ENCODE data around the gene TNFRSF1A.
A peak's percentile ranks its signal among the peaks of the same experiment; 100 is the strongest.

The TNFRSF1A gene

DNA sequence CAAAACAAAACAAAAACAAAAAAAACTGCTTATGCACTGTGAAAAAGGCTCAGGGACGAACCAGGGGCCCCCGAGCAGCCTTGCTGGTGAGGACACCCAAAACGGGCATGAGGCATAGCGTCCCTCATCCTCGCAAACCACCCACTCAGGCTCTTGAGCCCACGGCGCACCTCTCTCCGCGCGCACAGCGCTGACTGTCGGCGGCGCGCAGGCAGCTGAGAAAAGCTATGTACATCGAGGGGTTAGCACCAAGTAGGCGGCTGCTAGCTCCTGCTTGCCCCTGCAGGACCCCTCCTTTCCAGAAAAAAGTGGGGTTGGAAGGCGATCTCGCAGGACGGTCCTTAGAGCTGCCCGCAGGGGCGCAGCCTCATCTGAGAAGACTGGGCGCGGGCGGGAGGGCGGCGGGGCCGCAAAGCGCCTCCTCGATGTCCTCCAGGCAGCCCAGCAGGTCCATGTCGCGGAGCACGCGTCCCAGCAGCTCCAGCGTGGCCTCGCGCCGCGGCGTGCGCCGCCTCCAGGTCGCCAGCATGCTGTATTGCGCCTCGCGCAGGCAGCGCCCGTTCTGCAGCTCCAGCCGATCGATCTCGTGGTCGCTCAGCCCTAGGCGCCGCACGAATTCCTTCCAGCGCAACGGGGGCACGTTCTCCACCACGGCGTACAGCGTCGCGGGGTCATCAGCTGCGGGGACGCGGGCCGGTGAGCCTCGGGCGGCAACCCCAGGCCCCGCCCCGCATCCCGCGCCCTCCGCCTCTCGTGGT is 12.8 kb downstream of the TNFRSF1A start:
- Histone ChIP-seq H3K27ac (ENCODE audit: low read length) (no peak overlapping the region), H3K4me1 (ENCODE audit: control insufficient read depth, insufficient read depth, low read length) (peaks cover 13% of the 10 kb centered on the region), H3K4me3 (ENCODE audit: low read length) (no peak overlapping the region), H3K9me3 (ENCODE audit: control insufficient read depth, insufficient read depth, low read length) (no peaks in the 10 kb centered on the region), H3K27me3 (ENCODE audit: control insufficient read depth, insufficient read depth, low read length) (no peaks in the 10 kb centered on the region), H3K36me3 (ENCODE audit: control insufficient read depth, insufficient read depth, low read length) (peaks cover 28% of the 10 kb centered on the region)
- no peak for DNase-seq (ENCODE audit: low read depth, low spot score)
- no CpG with 5 or more reads among the region's 75 CpGs for WGBS (ENCODE audit: insufficient coverage, insufficient read length)

DNA sequence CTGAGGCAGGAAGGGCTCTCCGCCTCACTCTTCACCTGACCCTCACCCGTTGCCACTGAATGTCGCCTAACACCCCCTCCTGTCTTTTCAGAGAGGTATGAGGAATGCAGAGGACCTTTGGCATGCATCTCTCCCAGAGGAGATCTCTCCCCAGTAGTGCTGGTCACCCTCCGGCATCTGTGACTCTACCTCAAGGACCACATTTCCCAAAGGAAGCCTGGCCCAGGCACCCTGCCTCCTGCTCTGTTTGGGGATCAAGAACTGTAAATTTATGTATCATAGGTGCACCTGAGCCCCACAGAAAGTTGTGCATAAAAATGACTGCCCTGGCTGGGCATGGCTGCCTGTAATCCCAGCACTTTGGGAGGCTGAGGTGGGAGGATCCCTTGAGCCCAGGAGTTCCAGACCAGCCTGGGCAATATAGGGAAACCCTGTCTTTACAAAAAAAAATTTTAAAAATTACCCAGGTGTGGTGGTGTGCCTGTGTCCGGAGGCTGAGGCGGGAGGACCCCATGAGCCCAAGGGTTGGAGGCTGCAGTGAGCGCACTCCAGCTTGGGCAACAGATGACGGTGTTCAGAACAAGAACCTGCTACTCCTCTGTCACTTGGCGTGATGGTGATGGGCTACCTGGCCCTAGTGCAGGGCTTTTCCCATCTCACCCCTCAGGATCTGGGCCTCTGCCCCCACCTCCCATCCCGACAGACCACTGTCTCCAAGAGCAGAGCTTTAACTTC is 13.7 kb downstream of the TNFRSF1A start:
- Histone ChIP-seq H3K27me3 (ENCODE audit: control insufficient read depth, insufficient read depth, low read length) (no peaks in the 10 kb centered on the region), H3K4me1 (ENCODE audit: control insufficient read depth, insufficient read depth, low read length) (peaks cover 17% of the 10 kb centered on the region), H3K4me3 (ENCODE audit: low read length) (no peak overlapping the region), H3K27ac (ENCODE audit: low read length) (no peak overlapping the region), H3K36me3 (ENCODE audit: control insufficient read depth, insufficient read depth, low read length) (peaks cover 22% of the 10 kb centered on the region), H3K9me3 (ENCODE audit: control insufficient read depth, insufficient read depth, low read length) (no peaks in the 10 kb centered on the region)
- no peak for DNase-seq (ENCODE audit: low read depth, low spot score)
- no CpG with 5 or more reads among the region's 10 CpGs for WGBS (ENCODE audit: insufficient coverage, insufficient read length)

DNA sequence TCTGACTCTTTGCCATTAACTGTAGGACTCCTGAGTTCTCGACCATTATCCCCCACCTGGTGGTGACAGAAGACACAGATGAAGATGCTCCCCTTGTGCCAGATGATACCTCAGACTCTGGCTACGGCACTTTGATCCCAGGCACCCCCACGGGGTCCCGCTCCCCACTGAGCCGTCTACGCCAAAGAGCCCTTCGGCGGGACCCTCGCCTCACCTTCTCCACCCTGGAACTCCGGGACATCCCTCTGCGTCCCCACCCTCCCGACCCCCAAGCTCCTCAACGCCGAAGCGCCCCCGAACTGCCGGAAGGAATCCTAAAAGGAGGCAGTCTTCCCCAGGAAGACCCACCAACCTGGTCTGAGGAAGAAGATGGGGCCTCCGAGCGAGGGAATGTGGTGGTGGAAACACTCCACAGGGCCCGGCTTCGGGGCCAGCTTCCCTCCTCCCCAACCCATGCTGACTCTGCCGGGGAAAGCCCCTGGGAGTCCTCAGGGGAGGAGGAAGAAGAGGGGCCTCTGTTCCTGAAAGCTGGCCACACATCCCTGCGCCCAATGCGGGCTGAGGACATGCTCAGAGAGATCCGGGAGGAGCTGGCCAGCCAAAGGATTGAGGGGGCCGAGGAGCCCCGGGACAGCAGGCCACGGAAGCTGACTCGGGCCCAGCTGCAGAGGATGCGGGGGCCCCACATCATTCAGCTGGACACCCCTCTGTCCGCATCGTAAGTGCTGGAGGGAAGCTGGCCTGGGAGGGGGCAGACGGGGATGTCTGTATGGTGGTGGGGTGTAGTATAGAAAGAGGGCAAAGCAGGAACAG is 14.4 kb downstream of the TNFRSF1A start:
- H3K4me3 ChIP-seq (ENCODE audit: low read length), result no peak overlapping the region
- no peaks in the 10 kb centered on the region for H3K27me3 ChIP-seq (ENCODE audit: control insufficient read depth, insufficient read depth, low read length)
- H3K4me1 ChIP-seq (ENCODE audit: control insufficient read depth, insufficient read depth, low read length), result peaks cover 19% of the 10 kb centered on the region
- H3K36me3 ChIP-seq (ENCODE audit: control insufficient read depth, insufficient read depth, low read length), result peaks cover 16% of the 10 kb centered on the region
- WGBS (ENCODE audit: insufficient coverage, insufficient read length), result no CpG with 5 or more reads among the region's 33 CpGs
- DNase-seq (ENCODE audit: low read depth, low spot score), result no peak
- H3K9me3 ChIP-seq (ENCODE audit: control insufficient read depth, insufficient read depth, low read length), result no peaks in the 10 kb centered on the region
- H3K27ac ChIP-seq (ENCODE audit: low read length), result no peak overlapping the region

DNA sequence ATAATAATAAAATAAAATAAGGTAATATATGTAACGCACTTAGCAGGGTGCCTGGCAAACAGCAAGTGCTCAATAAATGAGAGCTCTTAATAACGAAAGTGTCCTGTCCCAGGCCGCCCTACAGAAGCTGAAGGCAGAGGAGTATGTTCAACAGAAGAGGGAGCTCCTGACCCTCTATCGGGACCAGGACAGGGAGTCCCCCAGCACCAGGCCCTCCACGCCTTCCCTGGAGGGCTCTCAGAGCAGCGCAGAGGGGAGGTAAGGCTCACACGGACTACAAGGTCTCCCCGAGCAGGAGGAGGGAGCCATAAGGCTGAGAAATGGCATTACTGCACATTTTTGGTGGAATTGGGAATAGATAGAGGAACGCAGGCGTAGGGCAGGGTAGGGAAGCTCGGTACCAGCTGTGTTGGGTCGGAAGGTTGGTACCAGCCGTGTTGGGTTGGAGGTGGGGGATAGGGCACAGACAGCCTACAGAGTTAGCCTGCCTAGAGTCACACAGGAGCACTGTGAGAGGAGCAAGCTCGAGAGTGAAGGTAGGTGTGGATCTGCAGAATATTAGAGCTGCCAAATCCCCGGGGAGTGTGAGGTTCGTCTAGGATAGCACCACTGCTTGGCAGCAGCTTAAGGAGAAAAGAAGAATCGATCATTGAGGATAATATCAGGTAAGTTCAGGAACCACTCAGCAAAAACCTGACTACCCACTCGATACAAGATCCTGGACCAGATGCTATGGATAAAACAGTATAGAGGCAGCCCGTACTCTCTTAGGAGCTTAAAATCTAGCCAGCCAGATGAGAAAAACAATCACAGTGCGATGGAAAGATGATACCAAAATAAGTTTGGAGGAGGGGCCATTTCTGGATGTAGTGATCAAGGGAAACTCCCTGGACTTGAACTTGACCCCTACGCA is 15.3 kb downstream of the TNFRSF1A start:
- no peaks in the 10 kb centered on the region for H3K27me3 ChIP-seq (ENCODE audit: control insufficient read depth, insufficient read depth, low read length)
- H3K27ac ChIP-seq (ENCODE audit: low read length), result no peak overlapping the region
- no CpG with 5 or more reads among the region's 21 CpGs for WGBS (ENCODE audit: insufficient coverage, insufficient read length)
- H3K4me3 ChIP-seq (ENCODE audit: low read length), result no peak overlapping the region
- no peak for DNase-seq (ENCODE audit: low read depth, low spot score)
- H3K36me3 ChIP-seq (ENCODE audit: control insufficient read depth, insufficient read depth, low read length), result peaks cover 16% of the 10 kb centered on the region
- peaks cover 24% of the 10 kb centered on the region for H3K4me1 ChIP-seq (ENCODE audit: control insufficient read depth, insufficient read depth, low read length)
- H3K9me3 ChIP-seq (ENCODE audit: control insufficient read depth, insufficient read depth, low read length), result no peaks in the 10 kb centered on the region

DNA sequence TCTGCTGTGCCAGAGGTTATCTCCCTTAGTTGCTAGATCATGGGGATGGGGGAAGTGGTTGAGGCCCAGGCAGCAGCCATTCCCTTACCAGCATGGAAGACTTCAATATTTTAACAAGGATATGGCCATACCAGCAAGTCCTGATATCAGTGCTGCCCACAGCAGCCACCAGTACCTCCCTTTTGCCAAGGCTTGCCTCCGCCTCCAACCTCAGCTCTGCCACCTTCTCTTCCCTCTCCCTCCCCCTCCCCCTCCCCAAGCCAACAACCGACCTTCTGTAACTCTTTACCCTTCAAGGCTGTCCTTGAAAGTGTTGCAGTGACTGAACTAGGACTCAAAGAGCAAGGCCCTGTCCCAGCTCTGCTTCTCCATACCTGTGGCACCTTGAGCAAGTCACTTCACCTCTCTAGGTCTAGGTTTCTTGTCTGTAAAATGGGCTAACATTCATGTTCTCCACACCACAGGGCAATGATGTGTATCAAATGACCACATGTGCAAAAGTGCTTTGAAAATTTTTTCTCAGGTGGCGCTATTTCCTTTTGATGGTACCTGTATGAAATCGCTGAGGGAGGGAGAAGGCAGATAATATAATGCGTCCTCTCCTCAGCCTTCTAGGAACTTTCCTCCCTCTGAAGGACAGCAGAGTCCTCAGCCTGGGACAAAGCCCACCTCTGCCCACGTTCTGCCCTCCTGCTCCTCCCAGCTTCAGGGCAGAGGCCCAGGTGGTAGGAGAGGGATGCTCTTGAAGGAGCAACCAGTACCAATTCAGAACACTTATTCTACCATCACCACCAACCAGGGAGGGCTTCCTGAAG is 16.7 kb downstream of the TNFRSF1A start:
- Histone ChIP-seq H3K27ac (ENCODE audit: low read length) (no peak overlapping the region), H3K4me3 (ENCODE audit: low read length) (no peak overlapping the region), H3K4me1 (ENCODE audit: control insufficient read depth, insufficient read depth, low read length) (peaks cover 24% of the 10 kb centered on the region), H3K36me3 (ENCODE audit: control insufficient read depth, insufficient read depth, low read length) (peaks cover 16% of the 10 kb centered on the region), H3K9me3 (ENCODE audit: control insufficient read depth, insufficient read depth, low read length) (no peaks in the 10 kb centered on the region), H3K27me3 (ENCODE audit: control insufficient read depth, insufficient read depth, low read length) (no peaks in the 10 kb centered on the region)
- no peak for DNase-seq (ENCODE audit: low read depth, low spot score)
- no CpG with 5 or more reads among the region's 6 CpGs for WGBS (ENCODE audit: insufficient coverage, insufficient read length)

DNA sequence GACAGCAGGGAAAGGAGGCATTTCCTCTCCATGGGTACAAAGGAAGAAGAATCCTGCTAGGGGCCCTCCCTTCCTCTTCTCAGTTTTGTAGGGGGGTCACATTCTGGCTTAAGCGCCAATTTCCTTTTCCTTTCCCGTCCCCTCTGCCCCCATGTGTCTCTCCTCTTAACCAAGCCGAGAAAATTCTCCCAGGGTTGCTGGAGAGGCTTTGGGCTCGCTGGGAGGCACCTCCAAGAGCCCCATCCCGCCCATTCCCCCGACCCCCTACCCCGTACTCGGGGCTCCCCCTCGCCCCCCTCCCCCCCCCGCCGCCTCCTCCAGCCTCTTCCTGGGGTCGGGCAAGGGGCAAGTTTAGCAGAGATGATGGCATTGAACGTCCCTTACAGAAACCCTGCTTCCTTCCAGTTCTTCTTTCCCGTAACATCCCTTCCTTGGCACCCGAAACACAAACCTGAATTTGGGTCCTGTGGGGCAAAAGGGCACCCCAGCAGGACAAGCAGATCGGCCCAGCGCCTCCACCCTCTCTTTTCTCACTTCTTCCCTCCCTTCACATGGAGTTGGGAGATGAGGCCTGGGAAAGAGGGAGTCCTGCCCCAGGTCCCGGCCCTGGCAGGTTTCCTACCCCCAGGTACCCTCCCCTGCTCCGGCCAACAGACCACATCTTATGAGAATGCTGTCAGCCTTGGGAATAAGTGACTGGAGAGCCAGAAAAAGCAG is 17.7 kb downstream of the TNFRSF1A start:
- no peak overlapping the region for H3K4me3 ChIP-seq (ENCODE audit: low read length)
- H3K9me3 ChIP-seq (ENCODE audit: control insufficient read depth, insufficient read depth, low read length), result no peaks in the 10 kb centered on the region
- peaks cover 9% of the 10 kb centered on the region for H3K36me3 ChIP-seq (ENCODE audit: control insufficient read depth, insufficient read depth, low read length)
- H3K4me1 ChIP-seq (ENCODE audit: control insufficient read depth, insufficient read depth, low read length), result peaks cover 24% of the 10 kb centered on the region
- H3K27me3 ChIP-seq (ENCODE audit: control insufficient read depth, insufficient read depth, low read length), result no peaks in the 10 kb centered on the region
- no peak for DNase-seq (ENCODE audit: low read depth, low spot score)
- no CpG with 5 or more reads among the region's 19 CpGs for whole genome bisulfite sequencing (ENCODE audit: insufficient coverage, insufficient read length)
- peak overlapping the region; percentile 87 for H3K27ac ChIP-seq (ENCODE audit: low read length)

DNA sequence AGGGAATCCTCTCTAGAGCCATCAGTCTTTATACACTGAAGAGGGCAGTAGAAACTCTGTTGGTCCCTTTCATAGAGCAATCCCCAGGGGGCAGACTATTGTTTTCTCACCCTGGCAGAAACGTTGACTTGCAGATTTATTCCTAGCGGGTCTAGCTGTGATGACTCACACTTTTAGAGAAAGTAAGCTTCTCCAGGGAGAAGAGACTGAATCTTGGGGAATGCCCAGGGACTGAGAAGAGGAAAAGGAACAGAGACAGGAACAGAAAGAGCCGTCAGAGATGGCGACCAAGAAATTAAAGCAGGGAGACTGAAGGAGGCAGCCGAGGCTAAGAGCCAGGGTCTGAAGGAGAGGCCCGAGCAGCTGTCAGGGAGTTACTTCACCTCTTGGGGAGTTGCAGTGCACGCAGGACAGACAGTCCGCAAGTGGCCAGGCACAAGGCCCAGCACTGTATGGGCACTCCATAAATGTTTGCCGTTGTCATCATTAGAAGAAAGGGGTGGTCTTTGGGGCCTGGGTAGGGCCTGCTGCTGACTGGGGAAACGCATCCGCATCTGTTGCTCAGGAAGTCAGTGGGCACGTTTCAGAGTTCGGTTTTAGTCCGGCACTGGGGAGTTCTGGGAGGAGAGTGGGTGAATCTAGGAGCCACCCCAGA is 18.4 kb downstream of the TNFRSF1A start:
- Histone ChIP-seq H3K36me3 (ENCODE audit: control insufficient read depth, insufficient read depth, low read length) (peaks cover 2% of the 10 kb centered on the region), H3K4me3 (ENCODE audit: low read length) (no peak overlapping the region), H3K4me1 (ENCODE audit: control insufficient read depth, insufficient read depth, low read length) (peaks cover 24% of the 10 kb centered on the region), H3K27me3 (ENCODE audit: control insufficient read depth, insufficient read depth, low read length) (no peaks in the 10 kb centered on the region), H3K9me3 (ENCODE audit: control insufficient read depth, insufficient read depth, low read length) (no peaks in the 10 kb centered on the region), H3K27ac (ENCODE audit: low read length) (peak overlapping the region; percentile 87)
- no CpG with 5 or more reads among the region's 14 CpGs for WGBS (ENCODE audit: insufficient coverage, insufficient read length)
- DNase-seq (ENCODE audit: low read depth, low spot score), result peak; percentile 83

DNA sequence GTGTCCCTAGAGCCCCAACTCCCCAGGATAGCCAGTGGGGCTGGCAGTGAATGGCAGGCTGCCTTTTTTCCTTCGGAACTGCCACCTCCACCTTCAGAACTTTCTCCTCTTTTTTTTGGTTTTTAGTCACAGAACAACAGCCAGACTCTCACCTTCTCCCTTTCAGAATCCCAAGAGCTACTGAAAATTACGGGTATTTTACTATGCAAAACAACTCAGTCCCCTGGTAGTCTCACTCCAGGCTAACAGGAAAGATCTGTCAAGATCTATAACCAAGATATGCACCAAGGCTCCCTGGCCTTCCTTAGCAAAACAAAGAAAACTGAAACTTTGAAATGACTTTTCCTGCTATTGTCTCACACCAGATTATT is 18.9 kb downstream of the TNFRSF1A start:
- Histone ChIP-seq H3K4me3 (ENCODE audit: low read length) (no peak overlapping the region), H3K9me3 (ENCODE audit: control insufficient read depth, insufficient read depth, low read length) (no peaks in the 10 kb centered on the region), H3K27ac (ENCODE audit: low read length) (peak overlapping the region; percentile 82), H3K36me3 (ENCODE audit: control insufficient read depth, insufficient read depth, low read length) (no peaks in the 10 kb centered on the region; the same call in 1 of the 2 replicates), H3K27me3 (ENCODE audit: control insufficient read depth, insufficient read depth, low read length) (no peaks in the 10 kb centered on the region), H3K4me1 (ENCODE audit: control insufficient read depth, insufficient read depth, low read length) (peaks cover 23% of the 10 kb centered on the region)
- WGBS (ENCODE audit: insufficient coverage, insufficient read length), result no CpG with 5 or more reads among the region's 2 CpGs
- no peak for DNase-seq (ENCODE audit: low read depth, low spot score)
